Frontal cortex (tissue), 4 donors: ENCODE measurements around the gene HDAC9. TPM values are rescaled to one million over a fixed set of nuclear protein-coding genes. Genes with fewer than 3 reads are reported as not detected.

Source experiments
- DNase-seq, 2 donors: peaks; one replicate each; pipeline ENCODE4 v3.0.0; 2012; ENCODE audit warnings: low spot score in 2 of 2
- FAIRE-seq: peaks from 2 replicates; lab custom pipeline; 2012; peaks lifted over from hg19 to GRCh38; lab: Jason Lieb, UNC
- total RNA-seq: library from RNA; depleted of rRNA; stranded (reverse); fragments of >200 nt; gene quantifications from one replicate; pipeline ENCODE4 v1.2.3, GENCODE V29; 2014
- donor health status: control.
- donor health status: control.
- donor health status: control.

The HDAC9 gene
- total RNA-seq, 1 donor from 2014 or later: 117 TPM

GRCh38 chr7:18806177-18806576, 310.6 kb downstream of the HDAC9 start:
- FAIRE-seq: no peak
- no peak for DNase-seq

GRCh38 chr7:18808026-18808425, 312.5 kb downstream of the HDAC9 start:
- FAIRE-seq: no peak

GRCh38 chr7:18815261-18815960, 319.9 kb downstream of the HDAC9 start:
- no peak for FAIRE-seq
- DNase-seq: no peak

More at GRCh38 chr7:18808026-18808425, 312.5 kb downstream of the HDAC9 start:
- no peak for DNase-seq

- no peak for FAIRE-seq
- DNase-seq: no peak
Observed at GRCh38 chr7:18820981-18821380, 325.4 kb downstream of the HDAC9 start.

- DNase-seq (no peak), FAIRE-seq (no peak)
Observed at GRCh38 chr7:18821554-18821953, 326.0 kb downstream of the HDAC9 start.

- no peak for DNase-seq
- no peak for FAIRE-seq
Observed at GRCh38 chr7:18824157-18824556, 328.6 kb downstream of the HDAC9 start.

GRCh38 chr7:18828260-18828993, 332.9 kb downstream of the HDAC9 start:
- DNase-seq: no peak
- FAIRE-seq: no peak

GRCh38 chr7:18828994-18829857, 333.7 kb downstream of the HDAC9 start:
- no peak for DNase-seq
- FAIRE-seq: no peak

GRCh38 chr7:18829858-18830285, 334.3 kb downstream of the HDAC9 start:
- FAIRE-seq: no peak
- no peak for DNase-seq

- FAIRE-seq: no peak
- no peak for DNase-seq
Observed at GRCh38 chr7:18831419-18831818, 335.9 kb downstream of the HDAC9 start.

GRCh38 chr7:18831943-18832342, 336.4 kb downstream of the HDAC9 start:
- no peak for DNase-seq
- FAIRE-seq: no peak

GRCh38 chr7:18834577-18834976, 339.0 kb downstream of the HDAC9 start:
- DNase-seq: no peak
- no peak for FAIRE-seq

GRCh38 chr7:18835001-18835690, 339.6 kb downstream of the HDAC9 start:
- FAIRE-seq: no peak

GRCh38 chr7:18843979-18844378, 348.4 kb downstream of the HDAC9 start:
- DNase-seq: no peak
- no peak for FAIRE-seq

More at GRCh38 chr7:18835001-18835690, 339.6 kb downstream of the HDAC9 start:
- no peak for DNase-seq

GRCh38 chr7:18844735-18845134, 349.2 kb downstream of the HDAC9 start:
- DNase-seq: no peak
- no peak for FAIRE-seq

GRCh38 chr7:18845700-18846099, 350.2 kb downstream of the HDAC9 start:
- no peak for DNase-seq
- no peak for FAIRE-seq

- DNase-seq: no peak
- FAIRE-seq: no peak
Observed at GRCh38 chr7:18846765-18847215, 351.2 kb downstream of the HDAC9 start.

GRCh38 chr7:18849130-18849529, 353.6 kb downstream of the HDAC9 start:
- no peak for FAIRE-seq
- no peak for DNase-seq

GRCh38 chr7:18855796-18856195, 360.2 kb downstream of the HDAC9 start:
- FAIRE-seq (no peak), DNase-seq (no peak)

- no peak for FAIRE-seq
Observed at GRCh38 chr7:18858232-18858631, 362.7 kb downstream of the HDAC9 start.

More at GRCh38 chr7:18858232-18858631, 362.7 kb downstream of the HDAC9 start:
- DNase-seq: no peak
